ENCODE measurements around the gene PGPEP1.

DNA sequence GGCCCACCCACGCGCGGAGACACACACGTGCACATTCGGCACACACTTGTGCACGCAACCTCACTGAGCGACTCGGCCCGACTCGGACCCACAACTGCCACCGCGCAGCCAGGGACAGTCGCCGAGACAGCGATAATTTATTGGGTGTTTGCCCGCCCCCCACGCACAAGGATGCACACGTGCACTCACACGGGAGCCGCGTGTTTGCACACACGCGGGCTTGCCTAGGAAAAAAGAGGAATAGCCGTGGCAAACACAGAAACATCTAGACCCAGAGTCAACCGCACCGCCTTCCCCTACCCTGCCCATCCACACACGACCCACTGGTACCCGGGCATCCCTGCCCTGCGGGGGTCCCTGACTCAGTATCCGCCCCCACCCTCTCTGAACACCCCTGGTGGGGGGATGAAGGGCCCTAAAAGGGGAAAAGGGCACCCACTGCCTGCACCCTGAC is 77.7 kb downstream of the PGPEP1 start:
- no peak for TF ChIP-seq CTCF (conservative IDR thresholded peaks at IDR 0.05; ENCODE audit: low read depth, low read length)
- TF ChIP-seq EZH2 (IDR thresholded peaks at IDR 0.05; ENCODE audit: low read length, unreplicated experiment), result no peak
